GM12801 (cell line): ENCODE data around the gene KCNK1.

Source experiments
- CTCF ChIP-seq: IDR thresholded peaks from one replicate; pipeline ENCODE4 v1.5.1; 2011; ENCODE audit warnings: control low read depth; ENCODE audit not compliant: insufficient read length; ENCODE audit errors: extremely low read depth

KCNK1 gene

GRCh38 chr1:233655301-233655740 lies 41.4 kb downstream of the KCNK1 start:
- TF ChIP-seq CTCF: no peak

GRCh38 chr1:233656032-233656635 lies 42.2 kb downstream of the KCNK1 start:
- TF ChIP-seq CTCF: no peak

- no peak for TF ChIP-seq CTCF
Measured at GRCh38 chr1:233656687-233657086, 42.8 kb downstream of the KCNK1 start.

GRCh38 chr1:233657466-233657865 lies 43.6 kb downstream of the KCNK1 start:
- no peak for TF ChIP-seq CTCF

- no peak for TF ChIP-seq CTCF
Measured at GRCh38 chr1:233659495-233659894, 45.6 kb downstream of the KCNK1 start.

GRCh38 chr1:233661376-233662159 lies 47.7 kb downstream of the KCNK1 start:
- TF ChIP-seq CTCF: no peak

- TF ChIP-seq CTCF: no peak
Measured at GRCh38 chr1:233662575-233663304, 48.8 kb downstream of the KCNK1 start.
